ENCODE data around the gene CTNNBIP1.
"Not testable (repeated sequence)": the region's sequence is repeated elsewhere in the genome, so short reads cannot be mapped to it uniquely, and the experiment has no call there.

The CTNNBIP1 gene

DNA sequence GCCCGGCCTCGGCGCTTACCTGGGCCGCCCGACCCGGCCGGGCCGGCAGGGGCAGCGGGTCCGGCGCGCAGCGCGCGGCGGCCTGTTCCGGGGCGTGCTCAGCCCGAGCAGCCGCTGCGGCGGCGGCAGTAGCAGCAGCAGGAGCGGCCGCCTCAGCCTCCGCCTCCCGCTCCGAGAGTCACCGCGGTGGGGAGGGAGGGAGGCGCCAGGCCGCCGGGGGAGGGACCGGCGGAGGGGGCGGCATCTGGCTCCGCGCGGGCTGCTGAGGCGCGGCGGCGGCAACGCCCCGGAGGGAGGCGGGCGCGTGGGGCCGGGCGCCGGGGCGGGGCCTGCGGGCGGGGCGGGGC lies at the start of gene CTNNBIP1:
Gene CTNNBIP1, minus strand, starts transcription at position 194 of the 347 bp plus-strand sequence. CDS start 38,205 bp downstream, outside the sequence.
- no peak for DNase-seq (ENCODE audit: low read depth)

DNA sequence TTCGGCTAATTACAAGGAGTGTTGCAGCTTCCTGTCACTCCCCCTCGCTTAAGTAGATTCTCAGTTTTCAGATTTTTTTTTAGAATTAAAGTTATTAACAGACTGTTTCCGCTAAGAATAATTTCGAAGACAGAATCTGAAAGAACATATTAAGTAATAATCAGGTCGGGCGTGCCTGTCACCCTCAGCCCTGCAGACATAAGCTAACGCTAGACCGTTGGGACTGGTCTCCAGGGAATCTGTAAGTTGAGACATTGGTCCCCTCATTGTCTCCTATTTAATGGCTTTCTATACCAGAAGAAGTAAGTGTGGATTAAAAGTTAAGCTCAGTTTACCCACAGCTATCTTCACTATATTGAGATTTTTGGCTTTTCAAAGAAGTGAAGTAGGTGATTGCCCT lies 47.7 kb upstream of the CTNNBIP1 start:
- DNase-seq (ENCODE audit: low read depth), result no peak

DNA sequence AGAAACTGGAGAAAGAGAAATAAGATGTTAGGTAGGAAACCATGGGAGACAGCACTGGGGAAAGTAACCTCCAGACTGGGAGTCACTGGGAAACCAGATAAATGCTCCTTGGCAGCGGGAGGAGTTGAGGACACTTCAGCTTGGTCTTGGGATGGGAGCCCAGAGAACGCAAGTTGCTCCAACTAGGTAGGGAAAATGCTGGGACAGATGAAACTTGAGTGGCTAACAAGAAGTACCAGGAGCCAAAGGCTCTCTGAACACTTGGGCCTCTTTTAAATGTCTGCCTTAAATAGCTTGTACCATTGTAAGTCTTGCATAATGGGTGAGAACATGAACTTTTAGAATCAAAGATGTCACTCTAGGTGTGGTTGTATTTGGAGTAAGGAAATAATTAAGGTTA lies 36.2 kb upstream of the CTNNBIP1 start:
- DNase-seq (ENCODE audit: low read depth), result no peak

- DNase-seq (ENCODE audit: low read depth), result peak; percentile 82
Observed at GRCh38 chr1:9942939-9943788, 33.1 kb upstream of the CTNNBIP1 start, which contains the start of the genes LZIC and NMNAT1. Gene LZIC (minus strand): TSS chr1:9943391. CDS start chr1:9936619, 6,772 bp downstream. Gene NMNAT1 (plus strand): TSS chr1:9943475. CDS start chr1:9972074, 28,599 bp downstream.

DNA sequence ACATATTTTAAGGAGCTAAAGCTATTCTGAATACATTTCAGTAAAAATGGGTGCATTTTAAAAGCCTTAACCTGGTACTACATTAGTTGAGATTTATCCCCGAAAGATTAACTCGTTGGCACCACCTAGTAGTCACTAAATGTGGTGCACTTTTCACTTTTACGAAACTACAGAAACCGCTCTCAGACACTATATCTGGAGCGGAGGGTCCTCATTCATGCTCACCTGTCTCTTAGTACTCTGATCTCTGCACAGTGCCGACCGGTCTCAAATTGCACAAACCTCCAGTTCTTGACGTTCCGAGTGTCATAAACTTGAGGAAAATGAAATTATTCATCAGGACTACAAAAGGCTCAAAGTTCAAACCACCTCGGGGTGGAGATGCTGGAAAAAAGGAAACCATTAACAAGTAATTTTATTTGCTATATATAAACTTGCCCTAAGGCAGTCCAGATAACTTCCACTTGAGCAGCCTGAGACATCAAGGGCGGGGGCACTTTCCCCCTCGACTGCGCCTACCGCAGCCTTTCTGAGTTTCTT lies 32.4 kb upstream of the CTNNBIP1 start:
- no peak for DNase-seq (ENCODE audit: low read depth)

- DNase-seq (ENCODE audit: low read depth), result no peak
Observed at GRCh38 chr1:9929431-9930385, 19.6 kb upstream of the CTNNBIP1 start.

DNA sequence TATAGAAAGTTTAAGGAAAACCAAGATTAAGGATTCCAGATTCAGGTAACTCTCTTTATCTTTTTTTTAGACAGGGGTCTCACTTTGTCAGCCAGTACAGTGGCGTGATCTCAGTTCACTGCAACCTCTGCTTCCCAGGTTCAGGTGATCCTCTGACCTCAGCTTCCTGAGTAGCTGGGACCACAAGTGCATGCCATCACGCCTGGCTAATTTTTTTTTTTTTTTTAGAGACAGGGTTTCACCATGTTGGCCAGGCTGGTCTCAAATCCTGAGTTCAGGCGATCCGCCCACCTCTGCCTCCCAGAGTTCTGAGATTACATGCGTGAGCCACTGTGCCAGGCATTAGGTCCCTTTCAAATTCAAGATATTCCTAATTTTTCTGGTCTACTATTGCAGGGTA lies 17.2 kb upstream of the CTNNBIP1 start:
- DNase-seq (ENCODE audit: low read depth), result no peak

- no peak for DNase-seq (ENCODE audit: low read depth)
Observed at GRCh38 chr1:9922342-9922741, 12.3 kb upstream of the CTNNBIP1 start.

GRCh38 chr1:9920606-9921005 lies 10.5 kb upstream of the CTNNBIP1 start:
- DNase-seq (ENCODE audit: low read depth), result no peak

- no peak for DNase-seq (ENCODE audit: low read depth)
Observed at GRCh38 chr1:9917901-9918300, 7.8 kb upstream of the CTNNBIP1 start.

DNA sequence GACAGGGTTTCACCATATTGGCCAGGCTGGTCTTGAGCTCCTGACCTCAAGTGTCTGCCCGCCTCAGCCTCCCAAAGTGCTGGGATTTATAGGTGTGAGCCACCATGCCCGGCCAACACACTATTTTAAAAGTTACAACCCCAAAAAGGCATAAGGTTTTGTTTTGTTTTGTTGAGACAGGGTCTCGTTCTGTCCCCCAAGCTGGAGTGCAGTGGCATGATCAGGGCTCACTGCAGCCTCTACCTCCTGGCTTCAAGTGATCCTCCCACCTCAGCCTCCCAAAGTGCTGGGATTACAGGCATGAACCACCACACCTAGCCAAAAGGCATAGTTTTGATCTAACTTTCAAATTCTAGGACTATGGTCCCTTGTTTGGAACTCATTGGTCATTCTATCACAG lies 7.4 kb upstream of the CTNNBIP1 start:
- not testable (repeated sequence) for DNase-seq (ENCODE audit: low read depth)

DNA sequence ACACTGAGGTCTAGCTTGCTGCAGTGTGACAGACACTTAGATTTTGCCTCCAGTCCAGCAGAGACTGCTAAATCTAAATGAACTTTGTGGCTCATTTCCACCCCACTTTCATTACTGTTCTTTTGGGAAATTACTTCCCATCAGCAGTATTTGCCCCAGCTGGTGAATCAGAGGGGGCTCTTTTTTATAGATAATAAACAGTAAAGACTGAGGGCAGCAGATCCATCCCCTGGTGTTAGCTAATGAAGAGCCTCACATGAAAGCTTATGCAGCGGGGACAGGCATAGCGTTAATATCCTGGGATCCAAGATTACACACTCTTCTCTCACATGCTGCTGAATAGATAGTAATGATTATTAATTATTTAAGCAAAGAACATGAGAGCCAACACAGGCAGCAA lies 6.4 kb upstream of the CTNNBIP1 start:
- DNase-seq (ENCODE audit: low read depth), result no peak

DNA sequence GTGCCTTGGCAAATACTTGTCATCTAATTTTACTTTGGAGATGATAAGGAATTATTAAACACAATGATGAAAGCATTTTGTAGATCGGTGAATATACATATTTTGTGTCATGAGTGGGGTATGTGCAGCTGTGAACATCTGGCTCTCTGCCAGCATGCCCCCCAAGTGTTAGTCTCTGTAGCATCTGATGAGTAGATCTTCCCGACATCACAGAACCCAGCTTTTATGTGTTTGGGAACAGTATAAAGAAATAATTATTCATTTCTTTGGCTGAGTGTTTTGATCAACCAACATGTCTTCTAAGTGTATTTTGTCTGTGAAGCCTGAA lies 4.5 kb upstream of the CTNNBIP1 start:
- DNase-seq (ENCODE audit: low read depth), result no peak

DNA sequence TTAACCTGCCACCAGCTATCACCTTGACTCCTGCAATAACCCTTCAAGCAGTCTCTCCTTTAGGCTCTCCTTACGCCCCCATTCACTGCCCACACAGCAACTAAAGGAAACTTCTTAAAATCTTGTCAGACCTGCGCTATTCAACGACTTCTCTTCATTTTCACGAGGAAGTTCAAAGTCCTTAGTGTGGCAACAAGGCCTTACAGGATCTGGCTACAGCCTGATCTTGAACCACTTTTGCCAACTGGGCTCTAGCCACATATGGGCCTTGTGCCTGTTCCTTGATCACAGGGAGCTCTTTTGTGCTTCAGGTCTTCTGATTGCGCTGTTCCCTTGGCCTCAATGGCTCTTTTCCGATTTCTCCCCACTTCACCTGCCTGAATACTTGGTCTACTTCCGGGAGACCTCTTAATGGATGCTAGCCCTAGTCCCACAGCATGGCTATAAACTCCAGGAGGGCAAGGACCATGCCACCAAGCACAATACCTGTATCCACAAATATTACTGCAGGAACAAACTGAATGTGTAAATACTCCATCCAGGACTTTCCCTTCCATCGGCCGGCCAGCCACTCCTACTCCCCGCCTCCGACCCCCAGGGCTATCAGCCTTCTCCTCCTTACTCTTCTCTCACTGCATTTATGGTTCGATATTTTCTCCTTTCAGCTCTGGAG lies 2.3 kb upstream of the CTNNBIP1 start:
- DNase-seq (ENCODE audit: low read depth), result no peak

- peak; percentile 100 for DNase-seq (ENCODE audit: low read depth)
Observed at GRCh38 chr1:9910423-9911178, 532 bp upstream of the CTNNBIP1 start.

DNA sequence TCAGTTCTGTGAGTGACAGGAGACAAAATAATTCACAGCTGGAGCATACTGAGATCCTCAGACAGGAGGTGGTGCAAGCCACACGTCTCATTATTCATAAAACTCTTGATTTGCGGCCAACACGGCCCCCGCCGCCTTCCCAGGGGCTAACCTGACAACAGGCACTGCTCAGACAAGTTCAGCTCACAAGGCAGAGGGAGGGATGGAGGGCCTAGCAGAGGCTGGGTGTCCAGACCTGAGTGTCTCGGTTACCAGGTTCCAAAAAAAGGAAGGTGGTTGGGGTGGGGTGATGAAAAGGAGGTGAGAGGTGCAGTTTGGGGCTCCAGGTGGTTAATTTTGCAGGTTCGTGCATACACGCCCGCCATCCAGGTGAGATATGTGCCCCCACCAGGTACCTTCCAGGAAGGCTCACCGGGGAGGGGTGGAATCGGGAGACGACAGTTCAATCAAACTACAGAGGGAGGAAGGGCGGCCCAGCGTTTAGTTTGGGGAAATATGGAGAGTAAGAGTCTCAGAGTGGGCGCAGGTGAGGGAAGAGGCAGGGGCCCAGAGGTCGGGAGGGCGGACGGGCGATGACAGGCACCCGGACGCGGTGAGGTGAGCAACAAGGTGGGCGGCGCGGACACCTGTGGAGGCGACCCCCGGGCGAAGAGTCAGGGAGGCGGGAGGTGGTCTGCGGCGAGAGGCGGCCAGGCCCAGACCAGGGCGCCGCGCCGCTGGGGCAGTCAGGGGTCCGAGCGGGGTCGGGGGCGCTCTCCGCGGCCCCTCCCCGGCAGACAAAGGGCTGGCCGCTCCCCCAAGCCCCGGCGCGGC lies 629 bp downstream of the CTNNBIP1 start:
- no peak for DNase-seq (ENCODE audit: low read depth)

DNA sequence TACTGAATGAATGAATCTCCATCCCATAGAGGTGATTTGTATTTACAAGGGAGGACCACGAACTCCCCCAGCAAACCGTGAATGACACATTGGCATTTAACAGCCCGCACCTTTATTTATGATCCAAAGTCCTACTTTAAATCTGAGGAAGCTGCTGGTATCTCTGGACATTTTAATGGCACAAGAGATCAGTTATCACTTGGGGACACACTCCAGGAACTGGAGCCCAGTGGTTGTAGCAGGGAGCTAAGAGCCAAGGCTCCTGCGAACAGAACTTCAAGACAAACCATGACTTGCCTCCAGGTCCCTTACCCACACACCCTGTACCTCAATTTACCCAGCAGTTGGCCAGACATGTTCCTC lies 1.2 kb downstream of the CTNNBIP1 start:
- DNase-seq (ENCODE audit: low read depth), result no peak

DNA sequence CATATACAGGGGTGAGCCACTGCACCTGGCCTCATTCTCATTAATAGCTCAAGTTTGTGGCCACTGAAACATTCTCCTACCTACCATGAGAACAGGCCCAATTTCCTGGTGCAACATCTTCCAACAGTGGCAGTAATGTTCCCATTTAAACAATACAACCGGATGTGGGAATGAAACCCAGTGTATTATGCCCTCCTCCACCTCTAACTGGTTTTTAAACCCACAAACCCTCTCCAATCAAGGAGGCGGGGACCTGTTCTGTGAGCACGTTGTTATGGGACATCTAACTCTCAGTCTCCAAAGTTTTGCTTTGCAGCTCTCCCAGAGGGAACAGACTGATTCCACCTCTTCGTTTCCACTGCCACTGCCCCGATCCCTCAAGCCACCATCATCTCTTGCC lies 2.6 kb downstream of the CTNNBIP1 start:
- DNase-seq (ENCODE audit: low read depth), result no peak

GRCh38 chr1:9906466-9906865 lies 3.6 kb downstream of the CTNNBIP1 start:
- no peak for DNase-seq (ENCODE audit: low read depth)

GRCh38 chr1:9905010-9905409 lies 5.1 kb downstream of the CTNNBIP1 start:
- DNase-seq (ENCODE audit: low read depth), result no peak

- no peak for DNase-seq (ENCODE audit: low read depth)
Observed at GRCh38 chr1:9904596-9904995, 5.5 kb downstream of the CTNNBIP1 start.
